Sigmoid colon (tissue), 7 donors: ENCODE measurements around the gene PARP12. TPM values are rescaled to one million over a fixed set of nuclear protein-coding genes. Genes with fewer than 3 reads are reported as not detected.

Experiments
- DNase-seq: peaks from one replicate; pipeline ENCODE4 v3.0.0-alpha.2; 2019
- H3K27ac ChIP-seq, 4 donors: fragments of 200-600 bp; sonication (generic); one replicate each; pipeline ENCODE4 v1.5.1; 2016 to 2019; ENCODE audit warnings: mild to moderate bottlenecking in 1 of 4
- H3K27me3 ChIP-seq, 3 donors: fragments of 200-600 bp; sonication (generic); one replicate each; pipeline ENCODE4 v1.5.1; 2019; ENCODE audit warnings: mild to moderate bottlenecking in 1 of 3
- H3K36me3 ChIP-seq, 4 donors: fragments of 200-600 bp; sonication (generic); one replicate each; pipeline ENCODE4 v1.5.1; 2016 to 2019
- H3K4me1 ChIP-seq, 4 donors: fragments of 200-600 bp; sonication (generic); one replicate each; pipeline ENCODE4 v1.5.1; 2017 to 2019
- H3K4me3 ChIP-seq, 4 donors: fragments of 200-600 bp; sonication (generic); one replicate each; pipeline ENCODE4 v1.5.1; 2017 to 2019; ENCODE audit warnings: mild to moderate bottlenecking in 2 of 4, moderate library complexity in 1 of 4
- H3K9me3 ChIP-seq, 4 donors: fragments of 200-600 bp in 3 of 4; sonication (generic) in 3 of 4; one replicate each; pipeline versions ENCODE4 v1.5.1 to v1.6.1; 2013 to 2019
- EP300 ChIP-seq, 4 donors: sonication (generic); formaldehyde crosslinking; IDR thresholded peaks; one replicate each; pipeline ENCODE4 v1.6.1; 2017; ENCODE audit warnings: antibody characterized with exemption in 4 of 4
- POLR2A ChIP-seq, 2 donors: fragments of 450-650 bp; IDR thresholded peaks; one replicate each; pipeline ENCODE4 v1.6.1; 2016; ENCODE audit warnings: antibody characterized with exemption in 2 of 2, mild to moderate bottlenecking in 2 of 2, moderate library complexity in 2 of 2
- POLR2AphosphoS5 ChIP-seq, 4 donors: sonication (generic); formaldehyde crosslinking; IDR thresholded peaks; one replicate each; pipeline ENCODE4 v1.6.1; 2017; ENCODE audit warnings: antibody characterized with exemption in 4 of 4
- WGBS, 2 donors: extraction: QIAGEN DNeasy Blood & Tissue Kit; methylation state at CpG; one replicate each; pipeline ENCODE4 v1.1.7; 2013; 5-methylcytosine and 5-hydroxymethylcytosine counted together
- intact Hi-C: fragments of 100-400 bp; cut with DNase I; formaldehyde crosslinking; loops from one replicate; pipeline ENCODE4 v1.15.1; 2023
- polyA plus RNA-seq, 3 donors: library from polyadenylated mRNA; stranded (reverse); fragments of 200-250 nt; gene quantifications; one replicate each; pipeline ENCODE4 v1.2.3, GENCODE V29; 2013
- total RNA-seq, 4 donors: library from RNA; depleted of rRNA; stranded (reverse); fragments of >200 nt; gene quantifications; one replicate each; pipeline ENCODE4 v1.1.0, GENCODE V29; 2016
- TF ChIP-seq, protein P1 (sequence below), 4 experiments: fragments of 450-650 bp in 3 of 4; fragments of 200-600 bp in 1 of 4; IDR thresholded peaks; one replicate each; pipeline ENCODE4 v1.5.1; 2016 to 2019; ENCODE audit warnings: antibody characterized with exemption in 4 of 4, mild to moderate bottlenecking in 3 of 4, moderate library complexity in 2 of 4
- donor health status: healthy with polysubstance abuse.
- donor health status: Bipolar disorder and iron deficiency.
- donor health status: healthy.

The PARP12 gene
- total and polyA plus RNA-seq, 7 donors: 20.6 to 49.5 (median 29.9) TPM

DNA sequence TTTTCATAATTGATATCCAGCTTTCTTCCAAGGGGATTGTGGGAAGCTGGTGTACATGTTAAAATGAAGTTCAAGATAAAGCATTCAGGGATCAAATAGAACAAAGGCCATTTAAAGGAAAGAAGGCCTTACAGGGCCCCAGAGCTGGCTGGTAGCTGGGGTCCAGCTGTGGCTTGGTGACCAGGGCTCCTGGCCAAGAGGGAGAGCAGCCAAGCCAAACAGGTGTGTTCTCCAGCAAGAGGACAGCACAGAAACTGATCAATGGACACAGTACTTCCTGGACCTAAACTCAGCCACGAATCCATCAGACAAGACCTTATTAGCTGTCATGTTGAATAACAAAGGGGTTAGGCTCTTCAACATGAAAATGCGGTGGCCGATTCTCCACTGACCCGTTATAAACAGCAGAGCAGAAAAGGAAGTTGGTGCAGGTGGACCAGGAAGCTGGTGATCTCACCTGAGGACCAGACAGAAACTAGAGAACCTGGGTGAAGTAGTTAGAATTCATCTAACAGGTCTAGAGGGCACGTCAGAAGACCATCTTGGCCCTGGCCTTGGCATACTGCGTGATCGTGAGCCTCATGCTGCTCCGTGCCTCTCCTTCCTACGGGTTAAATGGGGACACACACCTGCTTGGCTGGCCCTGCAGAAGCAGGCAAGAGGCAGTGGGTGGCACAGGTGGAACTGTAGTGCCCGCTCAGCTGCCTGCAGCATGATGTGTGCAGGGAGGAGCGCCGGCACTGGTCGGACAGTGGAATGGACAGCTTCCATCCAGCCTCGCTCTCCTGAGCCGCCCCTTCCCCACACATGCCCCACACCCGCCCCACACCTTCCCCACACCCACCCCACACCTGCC lies 53.8 kb downstream of the PARP12 start:
- Histone ChIP-seq H3K9me3 (no peaks in the 10 kb centered on the region), H3K36me3 (no peaks in the 10 kb centered on the region), H3K27ac (no peak overlapping the region), H3K4me3 (no peak overlapping the region), H3K4me1 (no peaks in the 10 kb centered on the region), H3K27me3 (no peaks in the 10 kb centered on the region)
- no peak for TF ChIP-seq POLR2A (IDR thresholded peaks at IDR 0.05)
- TF ChIP-seq POLR2AphosphoS5 (IDR thresholded peaks at IDR 0.05): no peak
- TF ChIP-seq, protein P1, sequence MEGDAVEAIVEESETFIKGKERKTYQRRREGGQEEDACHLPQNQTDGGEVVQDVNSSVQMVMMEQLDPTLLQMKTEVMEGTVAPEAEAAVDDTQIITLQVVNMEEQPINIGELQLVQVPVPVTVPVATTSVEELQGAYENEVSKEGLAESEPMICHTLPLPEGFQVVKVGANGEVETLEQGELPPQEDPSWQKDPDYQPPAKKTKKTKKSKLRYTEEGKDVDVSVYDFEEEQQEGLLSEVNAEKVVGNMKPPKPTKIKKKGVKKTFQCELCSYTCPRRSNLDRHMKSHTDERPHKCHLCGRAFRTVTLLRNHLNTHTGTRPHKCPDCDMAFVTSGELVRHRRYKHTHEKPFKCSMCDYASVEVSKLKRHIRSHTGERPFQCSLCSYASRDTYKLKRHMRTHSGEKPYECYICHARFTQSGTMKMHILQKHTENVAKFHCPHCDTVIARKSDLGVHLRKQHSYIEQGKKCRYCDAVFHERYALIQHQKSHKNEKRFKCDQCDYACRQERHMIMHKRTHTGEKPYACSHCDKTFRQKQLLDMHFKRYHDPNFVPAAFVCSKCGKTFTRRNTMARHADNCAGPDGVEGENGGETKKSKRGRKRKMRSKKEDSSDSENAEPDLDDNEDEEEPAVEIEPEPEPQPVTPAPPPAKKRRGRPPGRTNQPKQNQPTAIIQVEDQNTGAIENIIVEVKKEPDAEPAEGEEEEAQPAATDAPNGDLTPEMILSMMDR (IDR thresholded peaks at IDR 0.05): no peak
- no peak for TF ChIP-seq EP300 (IDR thresholded peaks at IDR 0.05)
- peak; percentile 51 for DNase-seq
- 91 to 93% methylated on average over 16 of the region's 16 CpGs for WGBS, 2 donors
- intact Hi-C loops: no loop called here

DNA sequence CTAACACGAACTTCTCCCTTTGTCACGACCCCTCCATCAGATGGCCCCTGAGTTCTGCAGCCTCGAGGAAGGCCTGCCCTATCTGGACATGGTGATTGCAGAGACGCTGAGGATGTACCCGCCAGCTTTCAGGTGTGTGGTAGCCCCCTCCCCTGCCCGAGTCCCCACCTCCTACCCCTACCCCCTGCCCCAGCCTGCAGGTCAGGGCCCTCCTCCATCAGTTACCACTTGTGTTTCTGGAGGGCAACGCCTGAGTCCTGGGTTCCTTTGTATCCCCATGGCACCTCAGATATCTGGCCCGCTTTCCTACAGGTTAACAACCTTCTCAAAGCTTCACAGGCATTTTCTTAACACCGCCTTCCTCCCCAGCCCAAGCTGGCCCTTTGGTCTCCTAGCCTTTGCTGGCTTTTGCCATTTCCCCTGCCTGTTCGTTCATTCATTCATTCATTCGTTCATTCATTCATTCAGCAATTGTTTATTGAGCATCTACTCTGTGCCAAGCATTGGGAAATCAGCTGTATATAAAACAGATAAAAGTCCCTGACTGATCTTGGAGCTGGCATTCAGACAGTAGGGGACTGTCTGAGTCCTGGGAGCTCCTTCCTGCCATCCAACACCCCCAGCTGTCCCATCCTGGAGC lies 55.6 kb downstream of the PARP12 start:
- no peak for TF ChIP-seq POLR2AphosphoS5 (IDR thresholded peaks at IDR 0.05)
- no peak for TF ChIP-seq EP300 (IDR thresholded peaks at IDR 0.05)
- TF ChIP-seq, protein P1 (IDR thresholded peaks at IDR 0.05): no peak
- no peak for TF ChIP-seq POLR2A (IDR thresholded peaks at IDR 0.05)
- Histone ChIP-seq H3K4me3 (no peak overlapping the region), H3K27me3 (no peaks in the 10 kb centered on the region), H3K4me1 (no peaks in the 10 kb centered on the region), H3K36me3 (no peaks in the 10 kb centered on the region), H3K9me3 (no peaks in the 10 kb centered on the region), H3K27ac (no peak overlapping the region)
- WGBS, 2 donors: 93 to 94% methylated on average over 11 of the region's 11 CpGs
- DNase-seq: peak; percentile 43
- intact Hi-C loops: no loop called here

DNA sequence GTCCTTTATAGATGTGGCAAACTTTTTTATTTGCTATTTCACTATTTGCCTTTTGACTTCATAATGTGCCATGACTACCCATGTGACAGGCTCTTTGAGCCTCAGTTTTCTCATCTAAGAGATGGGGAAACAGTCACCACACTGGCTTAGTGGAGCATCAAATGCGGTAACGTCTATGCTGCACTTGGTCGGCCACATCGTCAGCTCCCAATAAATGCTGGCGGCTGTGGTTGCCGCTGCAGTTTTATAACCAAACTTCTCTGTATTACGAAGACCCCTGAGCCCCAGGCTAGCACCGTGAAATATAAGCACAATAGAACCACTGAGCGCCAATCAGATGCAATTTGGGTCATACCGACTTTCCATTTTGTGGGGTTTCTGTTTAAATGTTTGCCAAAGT lies 56.2 kb downstream of the PARP12 start:
- no peaks in the 10 kb centered on the region for H3K27me3 ChIP-seq
- no peak for TF ChIP-seq EP300 (IDR thresholded peaks at IDR 0.05)
- TF ChIP-seq, protein P1 (IDR thresholded peaks at IDR 0.05): no peak
- no peak overlapping the region for H3K4me3 ChIP-seq
- H3K27ac ChIP-seq: no peak overlapping the region
- H3K9me3 ChIP-seq: no peaks in the 10 kb centered on the region
- DNase-seq: peak; percentile 8
- no peaks in the 10 kb centered on the region for H3K4me1 ChIP-seq
- WGBS, 2 donors: 96% methylated on average over 10 of the region's 10 CpGs
- intact Hi-C loops: no loop called here
- H3K36me3 ChIP-seq: no peaks in the 10 kb centered on the region

DNA sequence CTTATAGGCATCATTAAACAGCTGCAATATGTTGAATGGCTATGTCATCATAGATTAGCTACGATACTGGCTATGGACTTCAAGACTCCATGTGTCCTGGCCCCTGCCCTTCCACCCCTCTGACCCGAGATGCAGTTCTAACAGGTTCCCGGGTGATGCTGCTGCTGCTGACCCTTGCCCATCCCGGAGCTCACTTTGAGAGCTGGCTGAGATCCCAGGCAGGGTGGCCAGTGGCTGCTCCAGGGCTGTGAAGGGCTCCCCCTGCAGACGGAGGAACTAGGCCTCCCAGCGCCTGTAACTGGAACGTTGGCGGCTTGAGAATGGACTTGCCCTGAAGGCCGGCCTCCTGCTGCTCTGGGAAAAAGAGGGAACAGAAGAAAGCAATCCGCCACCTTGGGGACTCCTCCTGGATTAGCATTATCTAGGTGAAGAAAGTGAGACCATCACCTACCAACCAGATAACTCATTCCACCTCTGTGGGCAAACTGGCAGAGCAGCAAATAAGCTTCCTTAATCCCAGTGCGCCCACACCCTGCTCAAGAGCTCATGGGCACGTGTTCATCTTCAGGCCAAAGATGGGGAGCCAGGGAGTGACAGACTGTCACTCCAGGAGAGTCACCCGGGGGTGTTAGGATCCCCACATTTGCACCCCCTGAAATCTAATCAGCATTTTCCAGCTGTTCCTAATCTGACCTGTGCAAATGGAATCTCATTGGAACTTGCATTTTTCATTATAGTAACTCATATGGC lies 56.8 kb downstream of the PARP12 start:
- TF ChIP-seq, protein P1 (IDR thresholded peaks at IDR 0.05): no peak
- TF ChIP-seq EP300 (IDR thresholded peaks at IDR 0.05): no peak
- Histone ChIP-seq H3K4me3 (no peak overlapping the region), H3K4me1 (no peaks in the 10 kb centered on the region), H3K9me3 (no peaks in the 10 kb centered on the region), H3K36me3 (no peaks in the 10 kb centered on the region), H3K27me3 (no peaks in the 10 kb centered on the region), H3K27ac (no peak overlapping the region)
- peak; percentile 48 for DNase-seq
- 56 to 74% methylated on average over 13 of the region's 13 CpGs for WGBS, 2 donors
- intact Hi-C loops: no loop called here
